HCT116 (cell line): ENCODE results near the gene PPP1R12B. TPM values are rescaled to one million over a fixed set of nuclear protein-coding genes. Genes with fewer than 3 reads are reported as not detected.
"Not testable (repeated sequence)": the region's sequence is repeated elsewhere in the genome, so short reads cannot be mapped to it uniquely, and the experiment has no call there.

Experiments used
- ATAC-seq: fragments of 200-7000 bp; cut with Tn5 transposase; 2 replicates; pipeline ENCODE4 v1.9.1; 2020; ENCODE audit warnings: mild to moderate bottlenecking, moderate library complexity
- BruUV-seq: library from RNA; stranded (reverse); fragments of 400-500 nt; replicated peaks from 2 replicates; lab custom pipeline; 2021; lab: Mats Ljungman, UMichigan
- CTCF ChIA-PET: fragments of 300-600 bp; sonication (Branson Sonifier 250); formaldehyde crosslinking; loops from one replicate; lab custom pipeline; 2021; ENCODE audit warnings: antibody characterized with exemption; lab: Charles Lee
- POLR2A ChIA-PET: fragments of 300-600, 350-600 bp; sonication (Branson Sonifier 250); formaldehyde crosslinking; loops from one replicate; lab custom pipeline; 2021; ENCODE audit warnings: antibody characterized with exemption; lab: Charles Lee
- RAD21 ChIA-PET, 2 experiments: fragments of 300-600 bp; sonication (Branson Sonifier 250); formaldehyde crosslinking; loops; one replicate each; lab custom pipeline; 2023; ENCODE audit warnings: low total read pairs in 2 of 2; ENCODE audit not compliant: uncharacterized antibody in 2 of 2, unreplicated experiment in 2 of 2, low non-redundant PET in 1 of 2; lab: Charles Lee
- DNase-seq: peaks from one replicate; pipeline ENCODE4 v3.0.0-alpha.2; 2010; ENCODE audit warnings: low read depth, low spot score
- H2AFZ ChIP-seq: fragments of 200-600 bp; shearing (Covaris generic), sonication (generic); 2 replicates; pipeline ENCODE4 v1.6.1; 2017; ENCODE audit warnings: low read depth, mixed run types, mixed read lengths, antibody characterized with exemption, low read length; ENCODE audit not compliant: poor library complexity, severe bottlenecking
- H3K27ac ChIP-seq: 2 replicates; pipeline ENCODE4 v1.5.1; 2012; ENCODE audit warnings: low read depth, low read length
- H3K27me3 ChIP-seq: fragments of 200-600 bp; sonication (generic); 2 replicates; pipeline ENCODE4 v1.6.1; 2016; ENCODE audit warnings: mixed run types, low read length, mixed read lengths; ENCODE audit not compliant: insufficient read depth
- H3K36me3 ChIP-seq, 2 experiments: fragments of 200-500 bp in 1 of 2; fragments of 200-600 bp in 1 of 2; sonication (Bioruptor generic) in 1 of 2; sonication (generic) in 1 of 2; 2 replicates each; pipeline versions ENCODE4 v1.5.1 to v1.6.1; 2014 to 2016; ENCODE audit warnings: low read length in 2 of 2, inconsistent platforms in 1 of 2, mixed read lengths in 1 of 2, mixed run types in 1 of 2; ENCODE audit not compliant: insufficient read depth in 2 of 2, control insufficient read depth in 1 of 2
- H3K4me1 ChIP-seq, 2 experiments: fragments of 200-600 bp in 1 of 2; sonication (generic) in 1 of 2; 2 replicates each; pipeline versions ENCODE4 v1.5.1 to v1.6.1; 2012 to 2017; ENCODE audit warnings: low read length in 2 of 2, inconsistent platforms in 1 of 2, mild to moderate bottlenecking in 1 of 2, mixed read lengths in 1 of 2, mixed run types in 1 of 2, moderate library complexity in 1 of 2; ENCODE audit not compliant: insufficient read depth in 2 of 2, control insufficient read depth in 1 of 2
- H3K4me2 ChIP-seq: fragments of 200-600 bp; sonication (generic); 2 replicates; pipeline ENCODE4 v1.6.1; 2017; ENCODE audit warnings: mixed run types, low read length, mixed read lengths
- H3K4me3 ChIP-seq, 2 experiments: fragments of 200-600 bp in 1 of 2; sonication (generic) in 1 of 2; replicated peaks in 1 of 2; 2 replicates each; pipeline ENCODE4 v1.5.1; 2011 to 2016; ENCODE audit warnings: low read length in 2 of 2, control low read depth in 1 of 2, low read depth in 1 of 2, mild to moderate bottlenecking in 1 of 2, mixed read lengths in 1 of 2, mixed run types in 1 of 2
- H3K79me2 ChIP-seq: fragments of 200-600 bp; sonication (generic); 2 replicates; pipeline ENCODE4 v1.6.1; 2017; ENCODE audit warnings: mild to moderate bottlenecking, mixed run types, low read length, moderate library complexity, mixed read lengths; ENCODE audit not compliant: insufficient read depth
- H3K9ac ChIP-seq: fragments of 200-600 bp; sonication (generic); 2 replicates; pipeline ENCODE4 v1.6.1; 2016; ENCODE audit warnings: low read length, mixed read lengths
- H3K9me2 ChIP-seq: fragments of 200-600 bp; sonication (generic), shearing (Covaris generic); 2 replicates; pipeline ENCODE4 v1.6.1; 2017; ENCODE audit warnings: mixed run types, mild to moderate bottlenecking, moderate library complexity; ENCODE audit not compliant: insufficient read depth
- H3K9me3 ChIP-seq, 2 experiments: fragments of 200-500 bp in 1 of 2; fragments of 200-600 bp in 1 of 2; sonication (Bioruptor generic) in 1 of 2; sonication (generic) in 1 of 2; 2 replicates each; pipeline ENCODE4 v1.6.1; 2014 to 2017; ENCODE audit warnings: low read length in 2 of 2, mixed read lengths in 2 of 2, inconsistent platforms in 1 of 2, low read depth in 1 of 2, mild to moderate bottlenecking in 1 of 2, mixed run types in 1 of 2, moderate library complexity in 1 of 2; ENCODE audit not compliant: control insufficient read depth in 1 of 2, insufficient read depth in 1 of 2
- H4K20me1 ChIP-seq: fragments of 200-600 bp; sonication (generic), shearing (Covaris generic); 2 replicates; pipeline ENCODE4 v1.6.1; 2017; ENCODE audit warnings: mixed run types, mild to moderate bottlenecking, moderate library complexity; ENCODE audit not compliant: insufficient read depth
- SIN3A ChIP-seq: IDR thresholded peaks from 2 replicates; pipeline ENCODE4 v1.6.1; 2012; ENCODE audit warnings: low read depth
- intact Hi-C: fragments of 100-400 bp; cut with micrococcal nuclease; formaldehyde crosslinking; loops from 2 replicates; pipeline ENCODE4 v1.10.0; 2022
- total RNA-seq: library from RNA; stranded (reverse); gene quantifications from one replicate; pipeline ENCODE4 v1.2.1, GENCODE V29; 2021; ENCODE audit not compliant: unreplicated experiment

PPP1R12B gene
- total RNA-seq, 1 experiment from 2014 or later = 14.3 TPM

- no peaks in the 10 kb centered on the region for H3K9me3 ChIP-seq
- no peak overlapping the region for H3K4me3 ChIP-seq
- no peaks in the 10 kb centered on the region for H3K79me2 ChIP-seq
- ChIA-PET POLR2A (no interaction called here), RAD21 (no interaction called here), CTCF (no interaction called here)
- intact Hi-C loops = no loop called here
- no peaks in the 10 kb centered on the region for H3K36me3 ChIP-seq
- no peak overlapping the region for H3K4me2 ChIP-seq
- DNase-seq (no peak), ATAC-seq (no peak)
- no peak overlapping the region for H2AFZ ChIP-seq
- H3K9ac ChIP-seq = no peak overlapping the region
- TF ChIP-seq SIN3A = no peak
- H3K27me3 ChIP-seq = no peaks in the 10 kb centered on the region
- no peaks in the 10 kb centered on the region for H3K9me2 ChIP-seq
- BruUV-seq = no TSS peak
- H4K20me1 ChIP-seq = no peaks in the 10 kb centered on the region
- H3K4me1 ChIP-seq = no peaks in the 10 kb centered on the region
- H3K27ac ChIP-seq = no peak overlapping the region
These were observed 168.0 kb downstream of the PPP1R12B start for GRCh38 chr1:202516434-202516877.

DNA sequence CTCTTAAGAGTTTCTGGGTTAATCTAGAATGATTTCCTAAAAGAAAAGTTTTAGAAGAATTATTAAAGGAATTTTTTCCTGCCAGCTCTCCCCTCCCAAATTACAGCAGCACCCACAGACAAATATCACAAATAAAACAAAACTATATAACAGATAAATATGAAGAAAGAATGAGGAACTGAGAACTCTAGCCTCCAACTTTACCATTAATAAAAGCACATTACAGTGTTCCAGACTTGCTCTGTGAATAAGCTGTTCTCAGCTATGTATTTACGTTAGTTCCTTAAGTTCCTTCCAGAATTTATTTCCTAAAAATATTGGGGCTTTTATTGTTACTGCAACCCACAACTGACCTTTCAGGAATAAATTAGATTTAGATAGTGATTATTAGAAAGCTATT, 168.6 kb downstream of the PPP1R12B start:
- H3K4me3 ChIP-seq, CTCF ChIA-PET, RAD21 ChIA-PET, H3K36me3 ChIP-seq, H2AFZ ChIP-seq, H3K4me2 ChIP-seq, intact Hi-C loops, H3K27me3 ChIP-seq, BruUV-seq, H3K4me1 ChIP-seq, DNase-seq, H3K79me2 ChIP-seq, H3K9me2 ChIP-seq, H3K9me3 ChIP-seq, H3K9ac ChIP-seq, ATAC-seq, H4K20me1 ChIP-seq, H3K27ac ChIP-seq, POLR2A ChIA-PET: not testable (repeated sequence)

DNA sequence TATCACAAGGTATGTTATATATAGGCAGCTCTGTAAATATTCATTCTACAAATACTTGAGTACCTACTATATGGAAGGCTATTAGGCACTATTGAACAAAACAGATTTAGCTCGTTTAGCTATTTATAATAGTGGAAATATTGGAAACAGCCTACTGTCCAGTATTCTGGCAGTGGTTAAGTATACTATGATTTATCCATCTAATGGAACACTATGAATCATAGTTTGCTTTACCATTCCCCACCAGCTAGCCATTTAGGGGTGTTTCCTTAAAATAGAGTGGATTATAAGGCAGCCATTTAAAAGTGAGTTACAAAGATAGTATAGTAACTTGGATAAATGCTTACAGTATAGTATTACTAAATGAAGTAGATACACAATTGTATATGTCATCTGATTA, 169.7 kb downstream of the PPP1R12B start:
- not testable (repeated sequence) for BruUV-seq, H3K4me2 ChIP-seq

DNA sequence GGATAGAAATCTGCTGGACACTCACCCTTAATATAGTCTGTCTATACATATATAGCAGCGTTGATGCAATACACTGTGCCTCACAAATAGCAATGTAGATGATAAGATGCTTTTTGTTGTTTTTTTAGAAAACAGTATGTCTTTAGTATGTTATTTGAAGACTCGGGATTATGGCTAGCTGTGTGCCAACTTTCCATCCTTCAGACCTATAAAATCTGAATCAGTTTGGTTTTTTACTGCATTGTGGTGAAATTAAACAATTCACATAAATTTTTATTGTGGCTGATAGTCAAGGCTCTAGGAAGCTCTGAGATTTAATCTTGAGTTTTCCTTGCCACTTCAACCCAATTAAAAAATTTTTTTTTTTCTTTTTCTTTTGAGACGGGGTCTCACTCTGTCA, 170.4 kb downstream of the PPP1R12B start:
- DNase-seq, H3K9me2 ChIP-seq, H3K36me3 ChIP-seq, RAD21 ChIA-PET, H3K9me3 ChIP-seq, H3K4me2 ChIP-seq, CTCF ChIA-PET, H3K27me3 ChIP-seq, POLR2A ChIA-PET, H2AFZ ChIP-seq, ATAC-seq, H3K9ac ChIP-seq, H3K4me3 ChIP-seq, H3K27ac ChIP-seq, intact Hi-C loops, H3K4me1 ChIP-seq, BruUV-seq, H3K79me2 ChIP-seq, H4K20me1 ChIP-seq: not testable (repeated sequence)

More for the DNA sequence above, 169.7 kb downstream of the PPP1R12B start:
- CTCF ChIA-PET, H3K4me1 ChIP-seq, H3K79me2 ChIP-seq, DNase-seq, H3K27ac ChIP-seq, H3K4me3 ChIP-seq, H3K9ac ChIP-seq, H4K20me1 ChIP-seq, ATAC-seq, H3K9me2 ChIP-seq, POLR2A ChIA-PET, H3K27me3 ChIP-seq, H3K36me3 ChIP-seq, H3K9me3 ChIP-seq, H2AFZ ChIP-seq, RAD21 ChIA-PET, intact Hi-C loops: not testable (repeated sequence)
